H1 (cell line): ENCODE data around the gene PRKCZ. TPM values are rescaled to one million over a fixed set of nuclear protein-coding genes. Genes with fewer than 3 reads are reported as not detected.

Source experiments
- CTCF ChIA-PET: fragments of 300-600 bp; sonication (Branson Sonifier 250); formaldehyde crosslinking; loops from one replicate; lab custom pipeline; 2021; ENCODE audit not compliant: partially characterized antibody; lab: Charles Lee
- POLR2A ChIA-PET: fragments of 300-600 bp; sonication (Branson Sonifier 250); formaldehyde crosslinking; loops from one replicate; lab custom pipeline; 2021; ENCODE audit warnings: inconsistent platforms; ENCODE audit not compliant: partially characterized antibody; lab: Charles Lee
- DNase-seq, 2 experiments: peaks; one replicate each; pipeline versions ENCODE4 v3.0.0 to v3.0.0-alpha.2; 2010 to 2022; ENCODE audit warnings: low spot score in 2 of 2, low read depth in 1 of 2, mixed read lengths in 1 of 2
- FAIRE-seq: peaks from 2 replicates; lab custom pipeline; 2011; peaks lifted over from hg19 to GRCh38; lab: Jason Lieb, UNC
- H2AFZ ChIP-seq: 2 replicates; pipeline ENCODE4 v1.8.1; 2012; ENCODE audit warnings: low read length, inconsistent platforms
- H2AK5ac ChIP-seq: 2 replicates; pipeline ENCODE4 v1.6.1; 2013; ENCODE audit warnings: low read depth, low read length
- H2BK120ac ChIP-seq: replicated peaks from 2 replicates; pipeline ENCODE3; 2013; ENCODE audit warnings: low read depth, low read length, inconsistent platforms
- H2BK12ac ChIP-seq: 2 replicates; pipeline ENCODE4 v1.6.1; 2013; ENCODE audit warnings: low read depth, low read length
- H2BK15ac ChIP-seq: 2 replicates; pipeline ENCODE4 v1.6.1; 2013; ENCODE audit warnings: low read length
- H2BK20ac ChIP-seq: 2 replicates; pipeline ENCODE4 v1.6.1; 2013; ENCODE audit warnings: low read length
- H2BK5ac ChIP-seq: 2 replicates; pipeline ENCODE4 v1.6.1; 2013; ENCODE audit warnings: low read depth, low read length
- H3K14ac ChIP-seq: 2 replicates; pipeline ENCODE4 v1.6.1; 2013; ENCODE audit warnings: inconsistent platforms; ENCODE audit not compliant: insufficient read length
- H3K18ac ChIP-seq: 2 replicates; pipeline ENCODE4 v1.6.1; 2013; ENCODE audit warnings: low read length; ENCODE audit errors: extremely low read depth
- H3K23ac ChIP-seq: 2 replicates; pipeline ENCODE4 v1.6.1; 2013; ENCODE audit warnings: inconsistent platforms; ENCODE audit not compliant: insufficient read length
- H3K23me2 ChIP-seq: 2 replicates; pipeline ENCODE4 v1.6.1; 2013; ENCODE audit warnings: low read depth, low read length
- H3K27ac ChIP-seq: 2 replicates; pipeline ENCODE4 v1.6.1; 2011; ENCODE audit warnings: low read depth, low read length, inconsistent platforms
- H3K27me3 ChIP-seq, 4 experiments: replicated peaks in 1 of 4; 1 replicate in 1 of 4; 2 replicates in 3 of 4; pipeline versions ENCODE4 v1.6.1 to v1.8.1; 2011 to 2013; ENCODE audit warnings: low read length in 3 of 4, mild to moderate bottlenecking in 3 of 4, inconsistent platforms in 2 of 4, mixed read lengths in 2 of 4, moderate library complexity in 1 of 4; ENCODE audit not compliant: control insufficient read depth in 3 of 4, insufficient read depth in 3 of 4; ENCODE audit errors: extremely low read depth in 1 of 4
- H3K36me3 ChIP-seq, 4 experiments: 2 replicates each; pipeline versions ENCODE4 v1.6.1 to v1.8.1; 2011 to 2013; ENCODE audit warnings: mild to moderate bottlenecking in 4 of 4, low read length in 3 of 4, moderate library complexity in 2 of 4, control low read depth in 1 of 4, inconsistent platforms in 1 of 4; ENCODE audit not compliant: insufficient read depth in 4 of 4, control insufficient read depth in 2 of 4
- H3K4ac ChIP-seq: replicated peaks from 2 replicates; pipeline ENCODE3; 2013; ENCODE audit warnings: low read length, low read depth, mixed read lengths, inconsistent platforms; ENCODE audit not compliant: insufficient read length
- H3K4me1 ChIP-seq, 4 experiments: replicated peaks in 1 of 4; 1 replicate in 1 of 4; 2 replicates in 3 of 4; pipeline versions ENCODE4 v1.6.1 to v1.8.1; 2011 to 2013; ENCODE audit warnings: low read length in 3 of 4, inconsistent platforms in 2 of 4, mixed read lengths in 1 of 4; ENCODE audit not compliant: insufficient read depth in 4 of 4, control insufficient read depth in 3 of 4
- H3K4me2 ChIP-seq, 2 experiments: 2 replicates each; pipeline versions ENCODE4 v1.6.1 to v1.8.1; 2011 to 2013; ENCODE audit warnings: low read depth in 2 of 2, low read length in 2 of 2, control low read depth in 1 of 2, inconsistent platforms in 1 of 2, mild to moderate bottlenecking in 1 of 2; ENCODE audit not compliant: insufficient read depth in 1 of 2
- H3K4me3 ChIP-seq, 4 experiments: fragments of 200-600, 300-600 bp in 1 of 4; sonication (generic), shearing (Covaris generic), sonication (Bioruptor Twin) in 1 of 4; 2 replicates each; pipeline versions ENCODE4 v1.5.1 to v1.8.1; 2011 to 2016; ENCODE audit warnings: low read length in 4 of 4, low read depth in 3 of 4, control low read depth in 2 of 4, inconsistent platforms in 2 of 4, mild to moderate bottlenecking in 2 of 4, mixed read lengths in 1 of 4, moderate library complexity in 1 of 4; ENCODE audit not compliant: insufficient read depth in 2 of 4; ENCODE audit errors: extremely low read depth in 1 of 4
- H3K56ac ChIP-seq: replicated peaks from 2 replicates; pipeline ENCODE3; 2013; ENCODE audit warnings: low read depth, mild to moderate bottlenecking, mixed read lengths, low read length, inconsistent platforms; ENCODE audit not compliant: insufficient read length
- H3K79me1 ChIP-seq: 2 replicates; pipeline ENCODE4 v1.6.1; 2013; ENCODE audit warnings: low read depth, low read length, control low read depth
- H3K79me2 ChIP-seq, 2 experiments: 2 replicates each; pipeline versions ENCODE4 v1.6.1 to v1.8.1; 2012 to 2013; ENCODE audit warnings: low read length in 2 of 2, mild to moderate bottlenecking in 2 of 2, inconsistent platforms in 1 of 2; ENCODE audit not compliant: insufficient read depth in 2 of 2, control insufficient read depth in 1 of 2
- H3K9ac ChIP-seq, 4 experiments: replicated peaks in 1 of 4; 1 replicate in 1 of 4; 2 replicates in 3 of 4; pipeline versions ENCODE4 v1.6.1 to v1.8.1; 2011 to 2013; ENCODE audit warnings: low read depth in 3 of 4, low read length in 3 of 4, control low read depth in 2 of 4, mild to moderate bottlenecking in 2 of 4, moderate library complexity in 2 of 4, inconsistent platforms in 1 of 4; ENCODE audit errors: extremely low read depth in 1 of 4
- H3K9me3 ChIP-seq, 2 experiments: 2 replicates each; pipeline versions ENCODE4 v1.6.1 to v1.8.1; 2012 to 2013; ENCODE audit warnings: mild to moderate bottlenecking in 2 of 2, moderate library complexity in 2 of 2, control low read depth in 1 of 2, inconsistent platforms in 1 of 2, low read depth in 1 of 2, low read length in 1 of 2, mixed read lengths in 1 of 2; ENCODE audit not compliant: insufficient read depth in 2 of 2
- H4K20me1 ChIP-seq, 2 experiments: replicated peaks in 1 of 2; 2 replicates each; pipeline versions ENCODE3 to v1.8.1; 2011 to 2013; ENCODE audit warnings: inconsistent platforms in 2 of 2, low read length in 2 of 2, mild to moderate bottlenecking in 1 of 2; ENCODE audit not compliant: insufficient read depth in 2 of 2, control insufficient read depth in 1 of 2
- H4K5ac ChIP-seq: 2 replicates; pipeline ENCODE4 v1.6.1; 2013; ENCODE audit warnings: low read length, low read depth, mixed read lengths, inconsistent platforms; ENCODE audit not compliant: insufficient read length
- H4K8ac ChIP-seq: 2 replicates; pipeline ENCODE4 v1.8.0; 2013; ENCODE audit warnings: mild to moderate bottlenecking, moderate library complexity, low read length, inconsistent platforms; ENCODE audit not compliant: insufficient read depth; ENCODE audit errors: extremely low read depth
- H4K91ac ChIP-seq: replicated peaks from 2 replicates; pipeline ENCODE3; 2013; ENCODE audit warnings: low read length, mixed read lengths, inconsistent platforms; ENCODE audit not compliant: insufficient read length
- ASH2L ChIP-seq: fragments of 200-600, 300-600 bp; sonication (generic); IDR thresholded peaks from one replicate; pipeline ENCODE4 v1.7.1; 2017; ENCODE audit warnings: low read length
- CHD1 ChIP-seq: IDR thresholded peaks from 2 replicates; pipeline ENCODE4 v1.6.1; 2012; ENCODE audit warnings: low read depth, low read length, improper control_type of control experiment
- CHD2 ChIP-seq: IDR thresholded peaks from 2 replicates; pipeline ENCODE4 v1.6.1; 2012; ENCODE audit warnings: low read length, improper control_type of control experiment
- SRF ChIP-seq: IDR thresholded peaks from 2 replicates; pipeline ENCODE4 v1.6.1; 2011; ENCODE audit warnings: mild to moderate bottlenecking, low read depth, low read length, moderate library complexity
- ZNF274 ChIP-seq: IDR thresholded peaks from 2 replicates; pipeline ENCODE4 v1.7.0; 2012; ENCODE audit warnings: low read length, borderline replicate concordance; ENCODE audit errors: extremely low read depth
- WGBS, 2 experiments: shearing (Covaris generic) in 1 of 2; methylation state at CpG; one replicate each; pipeline versions ENCODE4 v1.1.6 to v1.1.7; 2013 to 2015; ENCODE audit warnings: low lambda C conversion rate in 2 of 2, mixed read lengths in 2 of 2, inconsistent platforms in 1 of 2, low coverage in 1 of 2, missing lambda C conversion rate in 1 of 2; ENCODE audit not compliant: insufficient replicate concordance in 2 of 2, insufficient coverage in 1 of 2, insufficient read length in 1 of 2; ENCODE audit errors: extremely low coverage in 1 of 2, missing lambda C conversion rate in 1 of 2; 5-methylcytosine and 5-hydroxymethylcytosine counted together
- polyA plus RNA-seq, 7 experiments: library from polyadenylated mRNA; depleted of rRNA in 3 of 7; stranded (reverse) in 5 of 7; unstranded in 2 of 7; fragments of >200 nt in 5 of 7; fragments of 200-250 nt in 2 of 7; gene quantifications; 1 replicate in 5 of 7; 2 replicates in 1 of 7; 4 replicates in 1 of 7; pipeline versions ENCODE4 v1.2.1 to v1.2.3, GENCODE V29; 2011 to 2013; ENCODE audit warnings: missing spikeins in 2 of 7, mixed read lengths in 2 of 7
- total RNA-seq: library from RNA; stranded (reverse); fragmentation: NEBNext Ultra II Directional; extraction: Animal tissue kit (Norgen Biotek cat#: 25700); gene quantifications from 2 replicates; pipeline ENCODE4 v1.2.1, GENCODE V29; 2021
- TF ChIP-seq, protein P1 (sequence below): IDR thresholded peaks from 2 replicates; pipeline ENCODE4 v1.6.1; 2012; ENCODE audit warnings: inconsistent platforms
- TF ChIP-seq, protein P2 (sequence below), 3 experiments: IDR thresholded peaks; 1 replicate in 2 of 3; 2 replicates in 1 of 3; pipeline versions ENCODE4 v1.5.1 to v1.6.1; 2011; ENCODE audit warnings: low read length in 3 of 3, mild to moderate bottlenecking in 3 of 3, inconsistent platforms in 2 of 3, low read depth in 1 of 3, moderate library complexity in 1 of 3; ENCODE audit not compliant: insufficient read depth in 1 of 3; ENCODE audit errors: control extremely low read depth in 1 of 3

Gene PRKCZ
- total and polyA plus RNA-seq, 2 of the 8 experiments (the other 6 are each of a cell fraction or from before 2014, with no cell fraction given): 37.4 to 45.1 TPM

DNA sequence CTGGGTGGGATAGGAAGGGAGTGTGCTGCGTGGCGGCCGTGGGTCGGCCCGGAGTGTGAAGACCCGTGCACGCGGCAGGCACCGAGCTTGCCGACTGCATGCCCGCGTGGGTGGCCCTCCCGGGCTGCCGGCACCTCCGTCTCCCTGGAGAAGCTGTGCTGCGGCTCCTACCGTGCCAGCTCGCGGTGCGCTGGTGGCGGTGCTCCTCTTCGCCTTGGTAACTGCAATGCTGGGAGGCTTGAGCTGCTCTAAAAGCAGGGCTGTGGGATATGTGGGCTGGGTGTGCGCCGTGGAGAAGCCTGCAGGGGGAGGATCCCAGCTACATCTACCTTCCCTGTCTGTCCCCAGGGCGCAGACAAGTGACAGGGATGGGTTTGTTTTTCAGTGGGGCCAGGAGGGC, 28.7 kb upstream of the PRKCZ start:
- no peak overlapping the region for H2BK5ac ChIP-seq
- 93% methylated on average over 21 of the region's 25 CpGs; no CpG with 5 or more reads in 1 of the 2 experiments for WGBS, 2 experiments
- H3K18ac ChIP-seq: no peak overlapping the region

More for the DNA sequence above, 28.7 kb upstream of the PRKCZ start:
- Histone ChIP-seq H3K9me3 (no peaks in the 10 kb centered on the region), H3K4me2 (no peak overlapping the region), H4K8ac (no peak overlapping the region), H3K4me3 (no peak overlapping the region), H2AK5ac (no peak overlapping the region), H3K9ac (no peak overlapping the region), H3K23ac (no peak overlapping the region), H3K79me1 (no peaks in the 10 kb centered on the region), H4K20me1 (peaks cover 0 to 4% of the 10 kb centered on the region in 2 experiments), H3K27ac (no peak overlapping the region), H2AFZ (no peak overlapping the region), H4K5ac (no peak overlapping the region), H3K36me3 (no peaks in the 10 kb centered on the region), H3K14ac (no peak overlapping the region), H3K79me2 (no peaks in the 10 kb centered on the region), H2BK120ac (no peak overlapping the region), H2BK15ac (no peak overlapping the region), H3K56ac (no peak overlapping the region), H4K91ac (no peak overlapping the region), H2BK20ac (no peak overlapping the region), H3K4ac (no peak overlapping the region), H2BK12ac (no peak overlapping the region), H3K23me2 (peaks cover 7% of the 10 kb centered on the region; the same call in 1 of the 2 replicates), H3K4me1 (peaks cover 0 to 10% (median 3%) of the 10 kb centered on the region in 4 experiments; a peak in 4 of 7 replicates), H3K27me3 (peaks cover 3 to 19% (median 14%) of the 10 kb centered on the region in 4 experiments)
- ChIA-PET CTCF (interaction anchor here (0.6 to 8.0 kb wide), 10 partner anchors 9 to 78 kb away, joined by 3 to 66 read pairs (median 4); no protein-coding TSS in a partner anchor), POLR2A (interaction anchor here (3.7 kb wide), 1 partner anchor 8 kb away, joined by 11 read pairs; no protein-coding TSS in a partner anchor)
- FAIRE-seq (no peak), DNase-seq (no peak)
- TF ChIP-seq SRF (no peak), CHD1 (no peak), ZNF274 (no peak), CHD2 (no peak), ASH2L (no peak)
- TF ChIP-seq, protein P1, sequence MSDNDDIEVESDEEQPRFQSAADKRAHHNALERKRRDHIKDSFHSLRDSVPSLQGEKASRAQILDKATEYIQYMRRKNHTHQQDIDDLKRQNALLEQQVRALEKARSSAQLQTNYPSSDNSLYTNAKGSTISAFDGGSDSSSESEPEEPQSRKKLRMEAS: no peak
- TF ChIP-seq, protein P2, sequence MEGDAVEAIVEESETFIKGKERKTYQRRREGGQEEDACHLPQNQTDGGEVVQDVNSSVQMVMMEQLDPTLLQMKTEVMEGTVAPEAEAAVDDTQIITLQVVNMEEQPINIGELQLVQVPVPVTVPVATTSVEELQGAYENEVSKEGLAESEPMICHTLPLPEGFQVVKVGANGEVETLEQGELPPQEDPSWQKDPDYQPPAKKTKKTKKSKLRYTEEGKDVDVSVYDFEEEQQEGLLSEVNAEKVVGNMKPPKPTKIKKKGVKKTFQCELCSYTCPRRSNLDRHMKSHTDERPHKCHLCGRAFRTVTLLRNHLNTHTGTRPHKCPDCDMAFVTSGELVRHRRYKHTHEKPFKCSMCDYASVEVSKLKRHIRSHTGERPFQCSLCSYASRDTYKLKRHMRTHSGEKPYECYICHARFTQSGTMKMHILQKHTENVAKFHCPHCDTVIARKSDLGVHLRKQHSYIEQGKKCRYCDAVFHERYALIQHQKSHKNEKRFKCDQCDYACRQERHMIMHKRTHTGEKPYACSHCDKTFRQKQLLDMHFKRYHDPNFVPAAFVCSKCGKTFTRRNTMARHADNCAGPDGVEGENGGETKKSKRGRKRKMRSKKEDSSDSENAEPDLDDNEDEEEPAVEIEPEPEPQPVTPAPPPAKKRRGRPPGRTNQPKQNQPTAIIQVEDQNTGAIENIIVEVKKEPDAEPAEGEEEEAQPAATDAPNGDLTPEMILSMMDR (IDR thresholded peaks at IDR 0.05; ENCODE audit: control extremely low read depth in 1 of 3, insufficient read depth in 1 of 3, low read depth in 1 of 3, low read length in 3 of 3): no peak
